Glutamatergic neuron (in vitro differentiated cells): ENCODE measurements around the gene PHLDB2. TPM values are rescaled to one million over a fixed set of nuclear protein-coding genes. Genes with fewer than 3 reads are reported as not detected.

Source experiments
- DNase-seq: peaks from one replicate; pipeline ENCODE4 v3.0.0; 2022
- H3K27ac Mint-ChIP-seq: one replicate; pipeline ENCODE4 v1.8.0; 2020; ENCODE audit warnings: mild to moderate bottlenecking, mixed read lengths, inconsistent platforms; ENCODE audit not compliant: unreplicated experiment
- H3K27me3 Mint-ChIP-seq: one replicate; pipeline ENCODE4 v1.8.0; 2020; ENCODE audit warnings: mild to moderate bottlenecking, moderate library complexity, mixed read lengths, inconsistent platforms; ENCODE audit not compliant: unreplicated experiment
- H3K36me3 Mint-ChIP-seq: one replicate; pipeline ENCODE4 v1.8.0; 2020; ENCODE audit warnings: mild to moderate bottlenecking, mixed read lengths, inconsistent platforms; ENCODE audit not compliant: unreplicated experiment
- H3K4me1 Mint-ChIP-seq: one replicate; pipeline ENCODE4 v1.8.0; 2020; ENCODE audit warnings: mild to moderate bottlenecking, low read depth, mixed read lengths, inconsistent platforms; ENCODE audit not compliant: unreplicated experiment
- H3K4me3 Mint-ChIP-seq: one replicate; pipeline ENCODE4 v1.8.0; 2020; ENCODE audit warnings: mild to moderate bottlenecking, mixed read lengths, inconsistent platforms; ENCODE audit not compliant: unreplicated experiment
- H3K9me3 Mint-ChIP-seq: one replicate; pipeline ENCODE4 v1.8.0; 2020; ENCODE audit warnings: mild to moderate bottlenecking, moderate library complexity, mixed read lengths, inconsistent platforms; ENCODE audit not compliant: unreplicated experiment
- total RNA-seq: library from RNA; stranded (reverse); fragmentation: NEBNext Ultra II Directional; extraction: Animal tissue kit (Norgen Biotek cat#: 25700); gene quantifications from one replicate; pipeline ENCODE4 v1.2.1, GENCODE V29; 2021; ENCODE audit not compliant: unreplicated experiment
- TF ChIP-seq, protein P1 (sequence below): fragments of 200-600 bp; sonication (generic); IDR thresholded peaks from one replicate; pipeline ENCODE4 v1.5.0; 2021; ENCODE audit not compliant: partially characterized antibody, unreplicated experiment

Gene PHLDB2
- total RNA-seq, 1 donor from 2014 or later, result 18.7 TPM

DNA sequence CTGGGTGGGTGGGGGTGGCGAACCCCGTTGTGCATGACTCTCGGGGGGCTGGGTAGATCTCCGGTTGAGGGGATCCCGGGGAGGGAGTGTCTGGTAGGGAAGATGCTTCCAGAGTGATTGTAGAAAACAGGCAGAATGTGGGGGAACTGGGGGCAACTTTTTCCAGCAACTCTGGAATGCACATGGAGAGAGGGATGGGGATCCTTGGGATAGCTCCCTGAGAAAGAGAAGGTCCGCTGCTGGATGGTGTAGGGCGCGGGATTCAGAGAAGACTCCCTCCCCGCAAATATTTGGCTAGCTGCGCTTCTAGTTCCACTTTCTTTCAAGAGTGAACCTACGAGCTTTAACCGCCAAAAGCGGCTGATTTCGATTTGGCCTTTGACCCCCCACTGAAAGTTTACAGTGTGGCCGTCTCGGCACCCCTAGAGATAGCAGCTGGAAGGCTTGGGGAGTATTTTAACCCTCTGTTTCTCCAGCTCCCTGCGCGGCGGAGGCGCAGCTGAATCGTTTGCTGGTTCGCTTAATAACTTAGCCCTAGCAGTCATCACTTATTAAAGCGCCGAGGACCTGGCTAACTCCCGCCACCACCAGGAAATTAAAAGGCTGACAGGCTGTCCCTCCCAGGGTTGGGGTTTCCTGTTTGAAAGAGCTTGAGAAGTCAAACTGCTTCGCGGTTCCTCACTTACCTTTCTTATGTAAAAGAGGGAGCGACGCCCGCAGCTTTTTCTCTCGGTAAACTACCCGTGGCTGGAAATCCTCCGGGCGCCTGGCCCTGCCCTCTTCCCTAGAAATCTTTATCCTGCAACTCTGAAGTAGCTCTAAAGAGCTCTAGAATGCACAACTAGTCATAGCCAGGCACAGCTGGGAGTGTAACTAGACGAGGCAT is 1.2 kb downstream of the PHLDB2 start:
- Mint-ChIP-seq H3K36me3 (no peaks in the 10 kb centered on the region), H3K27ac (peak overlapping the region; percentile 95), H3K9me3 (peaks cover 13% of the 10 kb centered on the region), H3K27me3 (peaks cover 8% of the 10 kb centered on the region), H3K4me1 (peaks cover 45% of the 10 kb centered on the region), H3K4me3 (peak overlapping the region; percentile 92)
- TF ChIP-seq, protein P1, sequence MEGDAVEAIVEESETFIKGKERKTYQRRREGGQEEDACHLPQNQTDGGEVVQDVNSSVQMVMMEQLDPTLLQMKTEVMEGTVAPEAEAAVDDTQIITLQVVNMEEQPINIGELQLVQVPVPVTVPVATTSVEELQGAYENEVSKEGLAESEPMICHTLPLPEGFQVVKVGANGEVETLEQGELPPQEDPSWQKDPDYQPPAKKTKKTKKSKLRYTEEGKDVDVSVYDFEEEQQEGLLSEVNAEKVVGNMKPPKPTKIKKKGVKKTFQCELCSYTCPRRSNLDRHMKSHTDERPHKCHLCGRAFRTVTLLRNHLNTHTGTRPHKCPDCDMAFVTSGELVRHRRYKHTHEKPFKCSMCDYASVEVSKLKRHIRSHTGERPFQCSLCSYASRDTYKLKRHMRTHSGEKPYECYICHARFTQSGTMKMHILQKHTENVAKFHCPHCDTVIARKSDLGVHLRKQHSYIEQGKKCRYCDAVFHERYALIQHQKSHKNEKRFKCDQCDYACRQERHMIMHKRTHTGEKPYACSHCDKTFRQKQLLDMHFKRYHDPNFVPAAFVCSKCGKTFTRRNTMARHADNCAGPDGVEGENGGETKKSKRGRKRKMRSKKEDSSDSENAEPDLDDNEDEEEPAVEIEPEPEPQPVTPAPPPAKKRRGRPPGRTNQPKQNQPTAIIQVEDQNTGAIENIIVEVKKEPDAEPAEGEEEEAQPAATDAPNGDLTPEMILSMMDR, result no peak
- peak; percentile 55 for DNase-seq

- Mint-ChIP-seq H3K4me1 (peaks cover 48% of the 10 kb centered on the region), H3K9me3 (peaks cover 13% of the 10 kb centered on the region), H3K36me3 (no peaks in the 10 kb centered on the region), H3K27me3 (peaks cover 8% of the 10 kb centered on the region), H3K27ac (peak overlapping the region; percentile 95), H3K4me3 (peak overlapping the region; percentile 92)
- peak; percentile 57 for DNase-seq
- TF ChIP-seq, protein P1, result no peak
Observed at GRCh38 chr3:111861391-111861790, 2.3 kb downstream of the PHLDB2 start.

GRCh38 chr3:111862415-111862814 is 3.4 kb downstream of the PHLDB2 start:
- H3K27ac Mint-ChIP-seq, result peak overlapping the region; percentile 76
- peaks cover 8% of the 10 kb centered on the region for H3K27me3 Mint-ChIP-seq
- peaks cover 51% of the 10 kb centered on the region for H3K4me1 Mint-ChIP-seq
- peaks cover 15% of the 10 kb centered on the region for H3K9me3 Mint-ChIP-seq
- DNase-seq, result peak; percentile 17
- peak overlapping the region; percentile 92 for H3K4me3 Mint-ChIP-seq
- TF ChIP-seq, protein P1, result no peak
- no peaks in the 10 kb centered on the region for H3K36me3 Mint-ChIP-seq

DNA sequence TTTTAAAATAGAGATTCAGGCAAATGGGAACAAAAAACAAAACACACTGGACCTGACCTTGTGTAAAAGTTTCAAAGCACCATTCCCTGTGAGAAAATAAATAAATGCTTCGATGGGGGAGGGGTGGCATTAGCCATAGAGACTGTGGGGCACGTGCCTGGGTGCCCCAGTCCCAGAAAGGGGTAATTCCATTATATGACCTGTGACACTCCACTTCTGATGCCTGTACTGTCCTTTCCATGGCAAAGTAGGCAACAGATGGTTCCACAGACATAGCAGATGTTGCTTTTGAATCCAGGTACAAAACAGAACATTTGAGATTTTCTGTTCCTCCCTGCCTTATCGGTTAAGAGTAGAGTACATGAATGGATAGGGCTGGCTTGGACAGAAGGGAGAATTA is 3.9 kb downstream of the PHLDB2 start:
- Mint-ChIP-seq H3K4me1 (peaks cover 51% of the 10 kb centered on the region), H3K4me3 (peak overlapping the region; percentile 92), H3K27ac (peak overlapping the region; percentile 76), H3K9me3 (peaks cover 15% of the 10 kb centered on the region), H3K36me3 (no peaks in the 10 kb centered on the region), H3K27me3 (peaks cover 8% of the 10 kb centered on the region)
- TF ChIP-seq, protein P1, result no peak
- DNase-seq, result no peak
